Caco-2 (cell line): ENCODE data around the gene MKNK2. TPM values are rescaled to one million over a fixed set of nuclear protein-coding genes. Genes with fewer than 3 reads are reported as not detected.

ENCODE experiments used
- BruUV-seq: library from RNA; stranded (reverse); fragments of 400-500 nt; replicated peaks from 2 replicates; lab custom pipeline; 2021; lab: Mats Ljungman, UMichigan
- CTCF ChIA-PET: fragments of 300-600 bp; sonication (Branson Sonifier 250); formaldehyde crosslinking; loops from one replicate; lab custom pipeline; 2022; ENCODE audit warnings: antibody characterized with exemption; lab: Charles Lee
- POLR2A ChIA-PET: fragments of 300-600 bp; sonication (Branson Sonifier 250); formaldehyde crosslinking; loops from one replicate; lab custom pipeline; 2022; ENCODE audit warnings: antibody characterized with exemption; lab: Charles Lee
- DNase-seq, 2 experiments: peaks; one replicate each; pipeline versions ENCODE4 v3.0.0 to v3.0.0-alpha.2; 2020 to 2022
- H3K27me3 ChIP-seq: replicated peaks from 2 replicates; pipeline ENCODE4 v1.6.0; 2011; ENCODE audit warnings: low read length; ENCODE audit not compliant: control insufficient read depth, insufficient read depth
- H3K36me3 ChIP-seq: 2 replicates; pipeline ENCODE4 v1.5.1; 2011; ENCODE audit warnings: low read length; ENCODE audit not compliant: control insufficient read depth, insufficient read depth
- H3K4me1 ChIP-seq: fragments of 250-450 bp; sonication (Bioruptor Pico); 2 replicates; pipeline ENCODE4 v1.5.1; 2020; ENCODE audit warnings: mild to moderate bottlenecking
- H3K4me3 ChIP-seq: 2 replicates; pipeline ENCODE4 v1.5.1; 2011; ENCODE audit warnings: low read depth, mild to moderate bottlenecking, control low read depth, low read length
- H3K9me3 ChIP-seq: fragments of 250-450 bp; sonication (Bioruptor Pico); 2 replicates; pipeline ENCODE4 v1.5.1; 2020; ENCODE audit warnings: mild to moderate bottlenecking, moderate library complexity
- H3K27ac Mint-ChIP-seq: one replicate; pipeline ENCODE4 v1.8.0; 2022; ENCODE audit warnings: mixed read lengths; ENCODE audit not compliant: unreplicated experiment
- H3K27me3 Mint-ChIP-seq: one replicate; pipeline ENCODE4 v1.8.0; 2022; ENCODE audit warnings: mixed read lengths; ENCODE audit not compliant: insufficient read depth, unreplicated experiment
- H3K36me3 Mint-ChIP-seq: one replicate; pipeline ENCODE4 v1.8.0; 2022; ENCODE audit warnings: mild to moderate bottlenecking, mixed read lengths; ENCODE audit not compliant: insufficient read depth, unreplicated experiment
- H3K4me1 Mint-ChIP-seq: one replicate; pipeline ENCODE4 v1.8.0; 2022; ENCODE audit warnings: low read depth, mixed read lengths; ENCODE audit not compliant: unreplicated experiment
- H3K4me3 Mint-ChIP-seq: one replicate; pipeline ENCODE4 v1.8.0; 2022; ENCODE audit warnings: mild to moderate bottlenecking, moderate library complexity, mixed read lengths; ENCODE audit not compliant: unreplicated experiment
- H3K9me3 Mint-ChIP-seq: one replicate; pipeline ENCODE4 v1.8.0; 2022; ENCODE audit warnings: mixed read lengths; ENCODE audit not compliant: unreplicated experiment
- intact Hi-C: fragments of 100-400 bp; cut with micrococcal nuclease; formaldehyde crosslinking; loops from one replicate; pipeline ENCODE4 v1.10.0; 2022; ENCODE audit not compliant: unreplicated experiment
- total RNA-seq: library from RNA; stranded (reverse); gene quantifications from 2 replicates; pipeline ENCODE4 v1.2.3, GENCODE V29; 2022
- TF ChIP-seq, protein P1 (sequence below), 2 experiments: fragments of 200-600 bp in 1 of 2; IDR thresholded peaks; 1 replicate in 1 of 2; 2 replicates in 1 of 2; pipeline versions ENCODE4 v1.5.1 to v1.8.0; 2011 to 2022; ENCODE audit warnings: antibody characterized with exemption in 1 of 2, control low read depth in 1 of 2, inconsistent platforms in 1 of 2, low read depth in 1 of 2, low read length in 1 of 2, mild to moderate bottlenecking in 1 of 2, moderate library complexity in 1 of 2; ENCODE audit not compliant: insufficient read depth in 1 of 2, severe bottlenecking in 1 of 2, unreplicated experiment in 1 of 2

MKNK2 gene
- total RNA-seq, 1 experiment from 2014 or later: 162 TPM

DNA sequence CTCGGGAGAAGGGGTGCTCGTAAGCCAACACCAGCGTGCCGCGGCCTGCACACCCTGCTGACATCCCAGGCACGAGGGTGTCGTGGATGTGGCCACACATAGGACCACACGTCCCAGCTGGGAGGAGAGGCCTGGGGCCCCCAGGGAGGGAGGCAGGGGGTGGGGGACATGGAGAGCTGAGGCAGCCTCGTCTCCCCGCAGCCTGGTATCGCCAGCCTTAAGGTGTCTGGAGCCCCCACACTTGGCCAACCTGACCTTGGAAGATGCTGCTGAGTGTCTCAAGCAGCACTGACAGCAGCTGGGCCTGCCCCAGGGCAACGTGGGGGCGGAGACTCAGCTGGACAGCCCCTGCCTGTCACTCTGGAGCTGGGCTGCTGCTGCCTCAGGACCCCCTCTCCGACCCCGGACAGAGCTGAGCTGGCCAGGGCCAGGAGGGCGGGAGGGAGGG is 48.0 kb upstream of the MKNK2 start:
- no TSS peak for BruUV-seq
- no peak overlapping the region for H3K4me3 ChIP-seq
- peaks cover 72% of the 10 kb centered on the region for H3K36me3 Mint-ChIP-seq
- H3K4me1 Mint-ChIP-seq: no peaks in the 10 kb centered on the region
- intact Hi-C loops: loop anchor here (5.0 kb wide), 1 partner anchor 37 kb away; no protein-coding TSS in a partner anchor
- no peaks in the 10 kb centered on the region for H3K27me3 ChIP-seq
- no peaks in the 10 kb centered on the region for H3K36me3 ChIP-seq
- H3K27ac Mint-ChIP-seq: no peak overlapping the region
- TF ChIP-seq, protein P1, sequence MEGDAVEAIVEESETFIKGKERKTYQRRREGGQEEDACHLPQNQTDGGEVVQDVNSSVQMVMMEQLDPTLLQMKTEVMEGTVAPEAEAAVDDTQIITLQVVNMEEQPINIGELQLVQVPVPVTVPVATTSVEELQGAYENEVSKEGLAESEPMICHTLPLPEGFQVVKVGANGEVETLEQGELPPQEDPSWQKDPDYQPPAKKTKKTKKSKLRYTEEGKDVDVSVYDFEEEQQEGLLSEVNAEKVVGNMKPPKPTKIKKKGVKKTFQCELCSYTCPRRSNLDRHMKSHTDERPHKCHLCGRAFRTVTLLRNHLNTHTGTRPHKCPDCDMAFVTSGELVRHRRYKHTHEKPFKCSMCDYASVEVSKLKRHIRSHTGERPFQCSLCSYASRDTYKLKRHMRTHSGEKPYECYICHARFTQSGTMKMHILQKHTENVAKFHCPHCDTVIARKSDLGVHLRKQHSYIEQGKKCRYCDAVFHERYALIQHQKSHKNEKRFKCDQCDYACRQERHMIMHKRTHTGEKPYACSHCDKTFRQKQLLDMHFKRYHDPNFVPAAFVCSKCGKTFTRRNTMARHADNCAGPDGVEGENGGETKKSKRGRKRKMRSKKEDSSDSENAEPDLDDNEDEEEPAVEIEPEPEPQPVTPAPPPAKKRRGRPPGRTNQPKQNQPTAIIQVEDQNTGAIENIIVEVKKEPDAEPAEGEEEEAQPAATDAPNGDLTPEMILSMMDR (IDR thresholded peaks at IDR 0.05; ENCODE audit: insufficient read depth in 1 of 2, low read depth in 1 of 2, low read length in 1 of 2, severe bottlenecking in 1 of 2, unreplicated experiment in 1 of 2): no peak
- no peaks in the 10 kb centered on the region for H3K9me3 Mint-ChIP-seq
- H3K9me3 ChIP-seq: no peaks in the 10 kb centered on the region
- CTCF ChIA-PET: no interaction called here
- H3K27me3 Mint-ChIP-seq: no peaks in the 10 kb centered on the region
- peaks cover 8% of the 10 kb centered on the region for H3K4me1 ChIP-seq
- POLR2A ChIA-PET: interaction anchor here (0.7 kb wide), 1 partner anchor 49 kb away, joined by 6 read pairs; no protein-coding TSS in a partner anchor
- DNase-seq: no peak
- H3K4me3 Mint-ChIP-seq: no peak overlapping the region

DNA sequence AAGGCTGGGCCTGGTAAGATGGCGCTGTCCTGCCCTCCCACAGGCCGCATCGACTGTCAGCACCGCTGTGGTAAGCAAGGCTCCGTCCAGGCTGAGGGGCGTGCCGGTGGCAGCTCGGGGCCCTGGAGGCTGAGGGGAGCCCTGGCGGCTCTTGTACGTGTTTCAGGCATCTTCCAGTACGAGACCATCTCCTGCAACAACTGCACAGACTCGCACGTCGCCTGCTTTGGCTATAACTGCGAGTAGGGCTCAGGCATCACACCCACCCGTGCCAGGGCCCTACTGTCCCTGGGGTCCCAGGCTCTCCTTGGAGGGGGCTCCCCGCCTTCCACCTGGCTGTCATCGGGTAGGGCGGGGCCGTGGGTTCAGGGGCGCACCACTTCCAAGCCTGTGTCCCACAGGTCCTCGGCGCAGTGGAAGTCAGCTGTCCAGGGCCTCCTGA is 46.9 kb upstream of the MKNK2 start:
- CTCF ChIA-PET: no interaction called here
- BruUV-seq: no TSS peak

DNA sequence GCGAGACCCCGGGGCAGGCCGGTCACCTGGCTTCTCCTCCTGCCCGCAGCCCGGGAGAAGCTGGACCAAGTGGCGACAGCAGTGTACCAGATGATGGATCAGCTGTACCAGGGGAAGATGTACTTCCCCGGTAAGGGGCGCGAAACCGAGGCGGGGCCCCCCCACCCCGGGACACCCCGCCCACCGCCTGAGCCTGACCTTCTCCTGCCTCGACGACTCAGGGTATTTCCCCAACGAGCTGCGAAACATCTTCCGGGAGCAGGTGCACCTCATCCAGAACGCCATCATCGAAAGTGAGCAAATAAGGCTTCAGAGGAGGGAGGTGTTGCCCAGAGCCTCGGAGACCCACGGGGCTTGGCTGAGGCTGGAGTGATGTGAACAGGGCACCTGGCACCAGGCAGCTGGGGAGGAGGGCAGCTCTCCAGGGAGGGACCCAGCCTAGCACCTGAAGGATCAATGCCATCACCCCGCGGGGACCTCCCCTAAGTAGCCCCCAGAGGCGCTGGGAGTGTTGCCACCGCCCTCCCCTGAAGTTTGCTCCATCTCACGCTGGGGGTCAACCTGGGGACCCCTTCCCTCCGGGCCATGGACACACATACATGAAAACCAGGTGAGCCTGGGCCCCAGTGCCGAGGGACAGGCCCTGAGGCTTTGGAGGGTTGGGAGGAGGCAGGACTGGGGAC is 46.3 kb upstream of the MKNK2 start:
- ChIA-PET CTCF (no interaction called here), POLR2A (no interaction called here)
- Mint-ChIP-seq H3K9me3 (no peaks in the 10 kb centered on the region), H3K36me3 (peaks cover 61% of the 10 kb centered on the region), H3K27me3 (no peaks in the 10 kb centered on the region), H3K4me3 (peak overlapping the region; percentile 82), H3K4me1 (no peaks in the 10 kb centered on the region), H3K27ac (peak overlapping the region; percentile 53)
- TF ChIP-seq, protein P1 (IDR thresholded peaks at IDR 0.05; ENCODE audit: insufficient read depth in 1 of 2, low read depth in 1 of 2, low read length in 1 of 2, severe bottlenecking in 1 of 2, unreplicated experiment in 1 of 2): no peak
- Histone ChIP-seq H3K4me1 (peaks cover 8% of the 10 kb centered on the region), H3K4me3 (peak overlapping the region; percentile 47), H3K9me3 (no peaks in the 10 kb centered on the region), H3K27me3 (no peaks in the 10 kb centered on the region), H3K36me3 (no peaks in the 10 kb centered on the region)
- BruUV-seq: no TSS peak
- intact Hi-C loops: loop anchor here (2.0 to 5.0 kb wide), 2 partner anchors 35 to 53 kb away; partner anchors contain the start of gene AP3D1
- peak in 1 of 2 experiments; percentile 11 for DNase-seq

More for the DNA sequence above, 46.9 kb upstream of the MKNK2 start:
- H3K4me1 Mint-ChIP-seq: no peaks in the 10 kb centered on the region
- POLR2A ChIA-PET: no interaction called here
- no peaks in the 10 kb centered on the region for H3K36me3 ChIP-seq
- peaks cover 8% of the 10 kb centered on the region for H3K4me1 ChIP-seq
- no peaks in the 10 kb centered on the region for H3K27me3 ChIP-seq
- H3K27ac Mint-ChIP-seq: peak overlapping the region; percentile 53
- H3K27me3 Mint-ChIP-seq: no peaks in the 10 kb centered on the region
- TF ChIP-seq, protein P1 (IDR thresholded peaks at IDR 0.05; ENCODE audit: insufficient read depth in 1 of 2, low read depth in 1 of 2, low read length in 1 of 2, severe bottlenecking in 1 of 2, unreplicated experiment in 1 of 2): no peak
- H3K4me3 ChIP-seq: no peak overlapping the region
- DNase-seq: no peak
- H3K36me3 Mint-ChIP-seq: peaks cover 61% of the 10 kb centered on the region
- H3K4me3 Mint-ChIP-seq: peak overlapping the region; percentile 82
- no peaks in the 10 kb centered on the region for H3K9me3 Mint-ChIP-seq
- intact Hi-C loops: loop anchor here (2.0 to 5.0 kb wide), 2 partner anchors 36 to 53 kb away; partner anchors contain the start of gene AP3D1
- no peaks in the 10 kb centered on the region for H3K9me3 ChIP-seq
